Fibroblast of villous mesenchyme (primary cell): Measurements from ENCODE around the gene OSBPL9. TPM values are rescaled to one million over a fixed set of nuclear protein-coding genes. Genes with fewer than 3 reads are reported as not detected.

Experiments used
- DNase-seq: peaks from one replicate; pipeline ENCODE4 v3.0.0-alpha.2; 2010; ENCODE audit warnings: low read depth
- H3K4me3 ChIP-seq: 2 replicates; pipeline ENCODE4 v1.5.1; 2011; ENCODE audit warnings: low read depth, mild to moderate bottlenecking, low read length
- CTCF ChIP-seq: IDR thresholded peaks from 2 replicates; pipeline ENCODE4 v1.5.1; 2012; ENCODE audit warnings: low read depth, mild to moderate bottlenecking, low read length; ENCODE audit not compliant: insufficient read depth
- total RNA-seq: library from RNA; depleted of rRNA; stranded (reverse); fragments of >200 nt; gene quantifications from 2 replicates; pipeline ENCODE4 v1.2.3, GENCODE V29; 2012

OSBPL9 gene, protein sequence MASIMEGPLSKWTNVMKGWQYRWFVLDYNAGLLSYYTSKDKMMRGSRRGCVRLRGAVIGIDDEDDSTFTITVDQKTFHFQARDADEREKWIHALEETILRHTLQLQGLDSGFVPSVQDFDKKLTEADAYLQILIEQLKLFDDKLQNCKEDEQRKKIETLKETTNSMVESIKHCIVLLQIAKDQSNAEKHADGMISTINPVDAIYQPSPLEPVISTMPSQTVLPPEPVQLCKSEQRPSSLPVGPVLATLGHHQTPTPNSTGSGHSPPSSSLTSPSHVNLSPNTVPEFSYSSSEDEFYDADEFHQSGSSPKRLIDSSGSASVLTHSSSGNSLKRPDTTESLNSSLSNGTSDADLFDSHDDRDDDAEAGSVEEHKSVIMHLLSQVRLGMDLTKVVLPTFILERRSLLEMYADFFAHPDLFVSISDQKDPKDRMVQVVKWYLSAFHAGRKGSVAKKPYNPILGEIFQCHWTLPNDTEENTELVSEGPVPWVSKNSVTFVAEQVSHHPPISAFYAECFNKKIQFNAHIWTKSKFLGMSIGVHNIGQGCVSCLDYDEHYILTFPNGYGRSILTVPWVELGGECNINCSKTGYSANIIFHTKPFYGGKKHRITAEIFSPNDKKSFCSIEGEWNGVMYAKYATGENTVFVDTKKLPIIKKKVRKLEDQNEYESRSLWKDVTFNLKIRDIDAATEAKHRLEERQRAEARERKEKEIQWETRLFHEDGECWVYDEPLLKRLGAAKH
- 85.4 and 103 TPM in 2 replicates for total RNA-seq

DNA sequence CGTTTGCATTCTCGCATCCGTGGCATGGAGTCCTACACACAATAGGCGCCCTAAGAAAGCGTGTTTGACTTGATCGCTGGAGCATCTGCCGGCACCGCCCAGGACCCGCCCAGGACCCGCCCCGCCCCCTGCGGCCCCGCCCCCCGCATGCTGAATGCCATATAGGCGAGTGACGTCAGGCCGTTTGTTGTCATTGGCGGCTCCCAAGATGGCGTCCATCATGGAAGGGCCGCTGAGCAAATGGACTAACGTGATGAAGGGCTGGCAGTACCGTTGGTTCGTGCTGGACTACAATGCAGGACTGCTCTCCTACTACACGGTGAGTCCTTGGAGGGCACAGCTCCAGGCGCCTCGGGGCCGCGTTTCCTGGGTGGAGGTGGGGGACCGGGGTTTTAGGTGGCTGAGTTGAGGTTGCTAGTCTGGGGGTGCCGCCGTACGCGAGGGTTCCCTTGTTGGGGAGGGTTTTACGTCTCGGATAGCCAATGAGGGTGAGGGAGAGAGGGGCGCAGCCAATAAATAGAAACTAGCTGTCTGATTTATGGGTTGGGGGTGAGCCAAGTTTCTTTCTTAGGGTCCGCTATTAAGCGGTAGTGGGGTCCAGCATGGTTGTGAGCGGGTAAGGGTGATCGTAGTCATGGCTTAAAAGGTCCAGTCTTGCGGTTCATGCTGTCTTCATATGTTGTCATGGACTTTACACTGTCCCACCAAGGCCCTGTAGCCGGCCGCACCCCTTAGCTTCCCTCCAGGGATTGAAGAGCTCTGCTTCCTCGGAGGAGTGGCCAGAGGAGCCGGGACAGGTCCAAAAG, at the start of gene OSBPL9:
OSBPL9 (plus strand) TSS at position 190 of the 806 bp plus-strand sequence; CDS start at position 209, 19 bp downstream.
- DNase-seq = peak; percentile 95
- no peak for TF ChIP-seq CTCF
- H3K4me3 ChIP-seq = peak within 1 kb of the TSS; percentile 87

GRCh38 chr1:51567653-51568052, 49.2 kb upstream of the OSBPL9 start:
- no peak for TF ChIP-seq CTCF
- peak; percentile 49 for DNase-seq
- H3K4me3 ChIP-seq = no peak overlapping the region

- no peak overlapping the region for H3K4me3 ChIP-seq
- TF ChIP-seq CTCF = no peak
- DNase-seq = no peak
Measured at GRCh38 chr1:51568231-51568935, 48.5 kb upstream of the OSBPL9 start.

GRCh38 chr1:51569284-51570062, 47.4 kb upstream of the OSBPL9 start:
- DNase-seq = peak; percentile 51
- TF ChIP-seq CTCF = peak; percentile 27
- no peak overlapping the region for H3K4me3 ChIP-seq

- TF ChIP-seq CTCF = no peak
- no peak for DNase-seq
- no peak overlapping the region for H3K4me3 ChIP-seq
Measured at GRCh38 chr1:51570063-51570710, 46.7 kb upstream of the OSBPL9 start.
